NB4 (cell line): ENCODE data around the gene S100A1.

Experiments
- DNase-seq: peaks from one replicate; pipeline ENCODE4 v3.0.0; 2010; ENCODE audit warnings: low read depth
- H3K4me3 ChIP-seq: one replicate; pipeline ENCODE4 v1.5.1; 2011; ENCODE audit warnings: mild to moderate bottlenecking, low read depth, low read length, moderate library complexity
- CTCF ChIP-seq: IDR thresholded peaks from one replicate; pipeline ENCODE4 v1.5.1; 2012; ENCODE audit warnings: low read depth, low read length
- MAX ChIP-seq: IDR thresholded peaks from 2 replicates; pipeline ENCODE4 v1.6.1; 2011; ENCODE audit warnings: low read depth, low read length
- MYC ChIP-seq: IDR thresholded peaks from 2 replicates; pipeline ENCODE4 v1.6.1; 2011; ENCODE audit warnings: low read depth, low read length
- POLR2A ChIP-seq: IDR thresholded peaks from 2 replicates; pipeline ENCODE4 v1.6.1; 2011; ENCODE audit warnings: mild to moderate bottlenecking; ENCODE audit not compliant: insufficient read length; ENCODE audit errors: extremely low read depth

S100A1 gene

GRCh38 chr1:153677718-153678518 is 49.7 kb downstream of the S100A1 start:
- peak; percentile 74 for DNase-seq
- H3K4me3 ChIP-seq, result no peak overlapping the region

GRCh38 chr1:153678519-153679336 is 50.5 kb downstream of the S100A1 start, which contains the start of gene NPR1:
TSS of gene NPR1 (plus strand) at chr1:153678688. CDS start at chr1:153679109, 421 bp downstream.
- TF ChIP-seq MAX, result no peak
- no peak for TF ChIP-seq MYC
- peak; percentile 57 for DNase-seq
- no peak within 1 kb of the TSS for H3K4me3 ChIP-seq

More at GRCh38 chr1:153677718-153678518, 49.7 kb downstream of the S100A1 start:
- TF ChIP-seq POLR2A (no peak), MYC (peak; percentile 13; the same call in 1 of the 2 replicates), MAX (no peak), CTCF (peak; percentile 78)

GRCh38 chr1:153679337-153680119 is 51.3 kb downstream of the S100A1 start:
- TF ChIP-seq MAX (no peak), MYC (no peak), POLR2A (no peak), CTCF (no peak)
- no peak for DNase-seq
- no peak overlapping the region for H3K4me3 ChIP-seq

GRCh38 chr1:153680120-153680403 is 51.8 kb downstream of the S100A1 start:
- TF ChIP-seq MYC, result no peak
- TF ChIP-seq CTCF, result no peak
- TF ChIP-seq MAX, result no peak
- no peak for DNase-seq
- no peak overlapping the region for H3K4me3 ChIP-seq
